ENCODE results near the gene TNRC6B. TPM values are rescaled to one million over a fixed set of nuclear protein-coding genes. Genes with fewer than 3 reads are reported as not detected.

Gene TNRC6B
- total and polyA plus RNA-seq, 2 of the 13 experiments (the other 11 are each of a cell fraction or from before 2014, with no cell fraction given): 8.9 to 13.2 TPM

DNA sequence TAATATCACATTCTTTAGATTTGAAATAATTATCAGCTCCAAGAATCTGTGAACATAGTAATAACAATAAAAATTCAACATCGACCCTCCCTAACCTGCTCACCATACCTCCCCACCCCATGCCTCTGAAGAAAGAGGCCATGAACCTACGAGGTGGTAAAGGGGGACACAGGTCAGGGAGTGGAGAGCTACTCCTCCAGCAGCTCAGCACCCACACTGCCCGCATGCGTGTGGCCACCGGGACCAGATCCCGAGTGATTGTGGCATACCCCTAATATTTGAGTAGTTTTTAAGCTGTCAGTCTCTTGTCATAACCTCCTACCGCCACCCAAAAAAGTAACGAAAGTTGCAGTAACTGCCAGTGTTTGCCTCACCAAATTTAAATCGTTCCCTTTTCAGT lies 151.7 kb downstream of the TNRC6B start (continued):
- TF ChIP-seq, protein P1, sequence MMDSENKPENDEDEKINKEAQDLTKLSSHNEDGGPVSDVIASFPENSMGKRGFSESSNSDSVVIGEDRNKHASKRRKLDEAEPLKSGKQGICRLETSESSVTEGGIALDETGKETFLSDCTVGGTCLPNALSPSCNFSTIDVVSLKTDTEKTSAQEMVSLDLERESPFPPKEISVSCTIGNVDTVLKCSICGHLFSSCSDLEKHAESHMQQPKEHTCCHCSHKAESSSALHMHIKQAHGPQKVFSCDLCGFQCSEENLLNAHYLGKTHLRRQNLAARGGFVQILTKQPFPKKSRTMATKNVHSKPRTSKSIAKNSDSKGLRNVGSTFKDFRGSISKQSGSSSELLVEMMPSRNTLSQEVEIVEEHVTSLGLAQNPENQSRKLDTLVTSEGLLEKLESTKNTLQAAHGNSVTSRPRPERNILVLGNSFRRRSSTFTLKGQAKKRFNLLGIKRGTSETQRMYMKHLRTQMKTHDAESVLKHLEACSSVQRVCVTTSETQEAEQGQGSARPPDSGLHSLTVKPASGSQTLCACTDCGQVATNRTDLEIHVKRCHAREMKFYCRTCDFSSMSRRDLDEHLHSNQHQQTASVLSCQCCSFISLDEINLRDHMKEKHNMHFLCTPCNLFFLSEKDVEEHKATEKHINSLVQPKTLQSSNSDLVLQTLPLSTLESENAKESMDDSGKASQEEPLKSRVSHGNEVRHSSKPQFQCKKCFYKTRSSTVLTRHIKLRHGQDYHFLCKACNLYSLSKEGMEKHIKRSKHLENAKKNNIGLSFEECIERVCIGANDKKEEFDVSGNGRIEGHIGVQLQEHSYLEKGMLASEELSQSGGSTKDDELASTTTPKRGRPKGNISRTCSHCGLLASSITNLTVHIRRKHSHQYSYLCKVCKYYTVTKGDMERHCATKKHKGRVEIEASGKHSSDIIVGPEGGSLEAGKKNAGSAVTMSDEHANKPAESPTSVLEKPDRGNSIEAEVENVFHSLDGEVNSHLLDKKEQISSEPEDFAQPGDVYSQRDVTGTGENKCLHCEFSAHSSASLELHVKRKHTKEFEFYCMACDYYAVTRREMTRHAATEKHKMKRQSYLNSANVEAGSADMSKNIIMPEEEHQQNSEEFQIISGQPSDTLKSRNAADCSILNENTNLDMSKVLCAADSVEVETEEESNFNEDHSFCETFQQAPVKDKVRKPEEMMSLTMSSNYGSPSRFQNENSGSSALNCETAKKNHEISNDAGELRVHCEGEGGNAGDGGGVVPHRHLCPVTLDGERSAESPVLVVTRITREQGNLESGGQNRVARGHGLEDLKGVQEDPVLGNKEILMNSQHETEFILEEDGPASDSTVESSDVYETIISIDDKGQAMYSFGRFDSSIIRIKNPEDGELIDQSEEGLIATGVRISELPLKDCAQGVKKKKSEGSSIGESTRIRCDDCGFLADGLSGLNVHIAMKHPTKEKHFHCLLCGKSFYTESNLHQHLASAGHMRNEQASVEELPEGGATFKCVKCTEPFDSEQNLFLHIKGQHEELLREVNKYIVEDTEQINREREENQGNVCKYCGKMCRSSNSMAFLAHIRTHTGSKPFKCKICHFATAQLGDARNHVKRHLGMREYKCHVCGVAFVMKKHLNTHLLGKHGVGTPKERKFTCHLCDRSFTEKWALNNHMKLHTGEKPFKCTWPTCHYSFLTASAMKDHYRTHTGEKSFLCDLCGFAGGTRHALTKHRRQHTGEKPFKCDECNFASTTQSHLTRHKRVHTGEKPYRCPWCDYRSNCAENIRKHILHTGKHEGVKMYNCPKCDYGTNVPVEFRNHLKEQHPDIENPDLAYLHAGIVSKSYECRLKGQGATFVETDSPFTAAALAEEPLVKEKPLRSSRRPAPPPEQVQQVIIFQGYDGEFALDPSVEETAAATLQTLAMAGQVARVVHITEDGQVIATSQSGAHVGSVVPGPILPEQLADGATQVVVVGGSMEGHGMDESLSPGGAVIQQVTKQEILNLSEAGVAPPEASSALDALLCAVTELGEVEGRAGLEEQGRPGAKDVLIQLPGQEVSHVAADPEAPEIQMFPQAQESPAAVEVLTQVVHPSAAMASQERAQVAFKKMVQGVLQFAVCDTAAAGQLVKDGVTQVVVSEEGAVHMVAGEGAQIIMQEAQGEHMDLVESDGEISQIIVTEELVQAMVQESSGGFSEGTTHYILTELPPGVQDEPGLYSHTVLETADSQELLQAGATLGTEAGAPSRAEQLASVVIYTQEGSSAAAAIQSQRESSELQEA (CRISPR knock-in tag; IDR thresholded peaks at IDR 0.05; ENCODE audit: not compliant biosample characterization): no peak

DNA sequence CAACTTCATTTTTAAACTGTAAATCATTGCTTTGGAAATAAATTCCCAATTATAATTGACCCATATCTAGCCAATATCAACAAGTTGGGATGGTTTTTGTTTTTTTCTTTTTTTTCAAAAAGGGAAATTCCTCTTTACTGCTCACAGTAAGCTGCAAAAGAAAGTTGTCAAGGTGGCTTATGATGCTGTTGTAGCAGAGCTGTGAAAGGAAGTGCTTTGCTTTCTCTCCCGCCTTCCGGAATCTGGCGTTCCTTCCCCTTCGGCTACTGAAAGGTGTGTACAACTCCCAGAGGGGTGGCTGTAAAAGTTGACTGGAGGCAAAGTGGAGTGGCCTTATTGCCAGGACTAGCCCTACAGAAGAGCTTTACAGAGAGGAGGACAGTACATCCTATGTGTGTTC lies 152.4 kb downstream of the TNRC6B start:
- no TSS peak for BruUV-seq (replicated peaks)
- DNase-seq (ENCODE audit: low spot score): no peak
- Histone ChIP-seq H3K4me2 (ENCODE audit: low read depth, low read length) (no peak overlapping the region), H3K27ac (ENCODE audit: extremely low read length, insufficient read depth, low read length) (no peak overlapping the region), H3K27me3 (ENCODE audit: control insufficient read depth in 1 of 2, insufficient read depth in 2 of 2, low read length in 2 of 2) (no peaks in the 10 kb centered on the region), H3K9ac (ENCODE audit: insufficient read depth, low read depth, low read length) (no peak overlapping the region), H3K4me1 (ENCODE audit: insufficient read depth, low read length) (no peaks in the 10 kb centered on the region), H3K79me2 (ENCODE audit: insufficient read depth, low read length) (no peaks in the 10 kb centered on the region), H3K4me3 (replicated peaks in 1 of 3; ENCODE audit: insufficient read depth in 1 of 3, low read depth in 2 of 3, low read length in 3 of 3) (no peak overlapping the region), H2AFZ (ENCODE audit: low read length) (no peak overlapping the region), H3K36me3 (replicated peaks in 1 of 2; ENCODE audit: control insufficient read depth in 1 of 2, insufficient read depth in 2 of 2, low read length in 2 of 2) (peaks cover 1 to 3% of the 10 kb centered on the region in 2 experiments; a peak in 2 of 5 replicates), H4K20me1 (ENCODE audit: insufficient read depth, low read length) (no peaks in the 10 kb centered on the region; the same call in 1 of the 2 replicates), H3K9me3 (ENCODE audit: low read length) (no peaks in the 10 kb centered on the region)
- no peak for FAIRE-seq
- POLR2A ChIA-PET: no interaction called here
- CTCF ChIA-PET (ENCODE audit: low intra/inter-chr PET ratio, low total read pairs): no interaction called here
- intact Hi-C loops (cut with micrococcal nuclease; ENCODE audit: unreplicated experiment): no loop called here
- in situ Hi-C loops (cut with HindIII; ENCODE audit: extremely low pct_ligation_motif_present, low pct_unique_long_range_greater_than_20kb): no loop called here
- ATAC-seq: no peak
- 97% methylated on average over 4 of the region's 4 CpGs for WGBS (ENCODE audit: low lambda C conversion rate)
- TF ChIP-seq, protein P2, sequence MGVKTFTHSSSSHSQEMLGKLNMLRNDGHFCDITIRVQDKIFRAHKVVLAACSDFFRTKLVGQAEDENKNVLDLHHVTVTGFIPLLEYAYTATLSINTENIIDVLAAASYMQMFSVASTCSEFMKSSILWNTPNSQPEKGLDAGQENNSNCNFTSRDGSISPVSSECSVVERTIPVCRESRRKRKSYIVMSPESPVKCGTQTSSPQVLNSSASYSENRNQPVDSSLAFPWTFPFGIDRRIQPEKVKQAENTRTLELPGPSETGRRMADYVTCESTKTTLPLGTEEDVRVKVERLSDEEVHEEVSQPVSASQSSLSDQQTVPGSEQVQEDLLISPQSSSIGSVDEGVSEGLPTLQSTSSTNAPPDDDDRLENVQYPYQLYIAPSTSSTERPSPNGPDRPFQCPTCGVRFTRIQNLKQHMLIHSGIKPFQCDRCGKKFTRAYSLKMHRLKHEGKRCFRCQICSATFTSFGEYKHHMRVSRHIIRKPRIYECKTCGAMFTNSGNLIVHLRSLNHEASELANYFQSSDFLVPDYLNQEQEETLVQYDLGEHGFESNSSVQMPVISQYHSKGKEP (CRISPR knock-in tag; IDR thresholded peaks at IDR 0.05): no peak
- TF ChIP-seq, protein P3, sequence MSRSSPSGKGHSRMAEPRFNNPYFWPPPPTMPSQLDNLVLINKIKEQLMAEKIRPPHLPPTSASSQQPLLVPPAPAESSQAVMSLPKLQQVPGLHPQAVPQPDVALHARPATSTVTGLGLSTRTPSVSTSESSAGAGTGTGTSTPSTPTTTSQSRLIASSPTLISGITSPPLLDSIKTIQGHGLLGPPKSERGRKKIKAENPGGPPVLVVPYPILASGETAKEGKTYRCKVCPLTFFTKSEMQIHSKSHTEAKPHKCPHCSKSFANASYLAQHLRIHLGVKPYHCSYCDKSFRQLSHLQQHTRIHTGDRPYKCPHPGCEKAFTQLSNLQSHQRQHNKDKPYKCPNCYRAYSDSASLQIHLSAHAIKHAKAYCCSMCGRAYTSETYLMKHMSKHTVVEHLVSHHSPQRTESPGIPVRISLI (CRISPR knock-in tag; IDR thresholded peaks at IDR 0.05; ENCODE audit: borderline replicate concordance): no peak
- TF ChIP-seq, protein P4, sequence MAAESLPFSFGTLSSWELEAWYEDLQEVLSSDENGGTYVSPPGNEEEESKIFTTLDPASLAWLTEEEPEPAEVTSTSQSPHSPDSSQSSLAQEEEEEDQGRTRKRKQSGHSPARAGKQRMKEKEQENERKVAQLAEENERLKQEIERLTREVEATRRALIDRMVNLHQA (CRISPR knock-in tag; IDR thresholded peaks at IDR 0.05): no peak
- TF ChIP-seq HNRNPUL1 (IDR thresholded peaks at IDR 0.05; ENCODE audit: low read depth, low read length): no peak
- TF ChIP-seq ZNF563 (CRISPR knock-in tag; IDR thresholded peaks at IDR 0.05): no peak
- TF ChIP-seq, protein P5, sequence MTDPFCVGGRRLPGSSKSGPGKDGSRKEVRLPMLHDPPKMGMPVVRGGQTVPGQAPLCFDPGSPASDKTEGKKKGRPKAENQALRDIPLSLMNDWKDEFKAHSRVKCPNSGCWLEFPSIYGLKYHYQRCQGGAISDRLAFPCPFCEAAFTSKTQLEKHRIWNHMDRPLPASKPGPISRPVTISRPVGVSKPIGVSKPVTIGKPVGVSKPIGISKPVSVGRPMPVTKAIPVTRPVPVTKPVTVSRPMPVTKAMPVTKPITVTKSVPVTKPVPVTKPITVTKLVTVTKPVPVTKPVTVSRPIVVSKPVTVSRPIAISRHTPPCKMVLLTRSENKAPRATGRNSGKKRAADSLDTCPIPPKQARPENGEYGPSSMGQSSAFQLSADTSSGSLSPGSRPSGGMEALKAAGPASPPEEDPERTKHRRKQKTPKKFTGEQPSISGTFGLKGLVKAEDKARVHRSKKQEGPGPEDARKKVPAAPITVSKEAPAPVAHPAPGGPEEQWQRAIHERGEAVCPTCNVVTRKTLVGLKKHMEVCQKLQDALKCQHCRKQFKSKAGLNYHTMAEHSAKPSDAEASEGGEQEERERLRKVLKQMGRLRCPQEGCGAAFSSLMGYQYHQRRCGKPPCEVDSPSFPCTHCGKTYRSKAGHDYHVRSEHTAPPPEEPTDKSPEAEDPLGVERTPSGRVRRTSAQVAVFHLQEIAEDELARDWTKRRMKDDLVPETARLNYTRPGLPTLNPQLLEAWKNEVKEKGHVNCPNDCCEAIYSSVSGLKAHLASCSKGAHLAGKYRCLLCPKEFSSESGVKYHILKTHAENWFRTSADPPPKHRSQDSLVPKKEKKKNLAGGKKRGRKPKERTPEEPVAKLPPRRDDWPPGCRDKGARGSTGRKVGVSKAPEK (CRISPR knock-in tag; IDR thresholded peaks at IDR 0.05; ENCODE audit: borderline replicate concordance): no peak
- TF ChIP-seq ZNF207 (IDR thresholded peaks at IDR 0.05; ENCODE audit: borderline replicate concordance): no peak
